Activated T-helper 1 cell treated with anti-CD3 and anti-CD28 coated beads, Interleukin-2, amount 50 U/mL, for 16 hours (primary cell): ENCODE results near the gene TCAP.

Experiments used
- DNase-seq, 2 donors: peaks; one replicate each; pipeline ENCODE4 v3.0.0-alpha.2; 2020; ENCODE audit warnings: low read depth in 1 of 2, low spot score in 1 of 2

The TCAP gene

GRCh38 chr17:39666231-39666600, 1.1 kb downstream of the TCAP start:
- DNase-seq = no peak

- no peak for DNase-seq
Measured at GRCh38 chr17:39666601-39667261, 1.6 kb downstream of the TCAP start.

GRCh38 chr17:39667262-39667944, 2.3 kb downstream of the TCAP start:
- no peak for DNase-seq

GRCh38 chr17:39667945-39668924, 3.1 kb downstream of the TCAP start, which contains the start of gene PNMT:
Gene PNMT, plus strand, starts transcription at chr17:39668453. Its CDS starts 23 bp downstream, at chr17:39668476.
- peak; percentile 32 to 53 for DNase-seq

GRCh38 chr17:39669897-39670735, 5.0 kb downstream of the TCAP start:
- no peak for DNase-seq

- DNase-seq = no peak
Measured at GRCh38 chr17:39670746-39671145, 5.6 kb downstream of the TCAP start.

- no peak for DNase-seq
Measured at GRCh38 chr17:39671651-39672521, 6.7 kb downstream of the TCAP start.

GRCh38 chr17:39672522-39673334, 7.6 kb downstream of the TCAP start:
- no peak for DNase-seq

- DNase-seq = no peak
Measured at GRCh38 chr17:39673335-39674081, 8.4 kb downstream of the TCAP start.

- DNase-seq = no peak
Measured at GRCh38 chr17:39674179-39674578, 9.0 kb downstream of the TCAP start.

- DNase-seq = no peak
Measured at GRCh38 chr17:39674702-39675389, 9.7 kb downstream of the TCAP start.

GRCh38 chr17:39675390-39676082, 10.4 kb downstream of the TCAP start:
- DNase-seq = no peak

- no peak for DNase-seq
Measured at GRCh38 chr17:39676198-39676819, 11.2 kb downstream of the TCAP start.

GRCh38 chr17:39677072-39677471, 11.9 kb downstream of the TCAP start:
- no peak for DNase-seq

GRCh38 chr17:39677542-39678339, 12.6 kb downstream of the TCAP start:
- DNase-seq = no peak
